Measurements from ENCODE around the gene EPS8.
"Not testable (repeated sequence)": the region's sequence is repeated elsewhere in the genome, so short reads cannot be mapped to it uniquely, and the experiment has no call there.

Gene EPS8

GRCh38 chr12:15752785-15753184 is 36.4 kb downstream of the EPS8 start:
- DNase-seq = no peak

- no peak for DNase-seq
These were observed 37.4 kb downstream of the EPS8 start for GRCh38 chr12:15751741-15752140.

GRCh38 chr12:15749937-15750336 is 39.3 kb downstream of the EPS8 start:
- no peak for DNase-seq

- not testable (repeated sequence) for DNase-seq
These were observed 47.3 kb downstream of the EPS8 start for GRCh38 chr12:15741870-15742269.

DNA sequence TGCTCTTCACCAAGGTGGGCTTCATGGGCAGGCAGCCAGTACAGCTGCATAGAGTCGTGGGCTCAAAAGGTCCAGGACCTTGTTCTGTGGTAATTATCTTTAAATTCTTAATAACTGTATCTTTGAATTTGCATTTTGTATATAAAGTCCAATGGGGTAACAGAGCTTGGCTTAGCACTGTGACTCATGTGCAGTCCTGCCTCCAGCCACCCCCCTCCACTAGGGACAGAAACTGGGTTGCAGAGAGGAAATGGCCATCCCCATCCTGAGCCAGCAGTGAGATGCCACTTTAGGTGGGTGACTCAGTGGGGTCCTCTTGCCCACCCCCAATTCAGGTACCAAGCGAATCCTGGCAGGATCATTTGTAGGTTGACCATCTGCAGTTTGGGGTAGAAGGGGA is 48.1 kb downstream of the EPS8 start:
- no peak for DNase-seq

DNA sequence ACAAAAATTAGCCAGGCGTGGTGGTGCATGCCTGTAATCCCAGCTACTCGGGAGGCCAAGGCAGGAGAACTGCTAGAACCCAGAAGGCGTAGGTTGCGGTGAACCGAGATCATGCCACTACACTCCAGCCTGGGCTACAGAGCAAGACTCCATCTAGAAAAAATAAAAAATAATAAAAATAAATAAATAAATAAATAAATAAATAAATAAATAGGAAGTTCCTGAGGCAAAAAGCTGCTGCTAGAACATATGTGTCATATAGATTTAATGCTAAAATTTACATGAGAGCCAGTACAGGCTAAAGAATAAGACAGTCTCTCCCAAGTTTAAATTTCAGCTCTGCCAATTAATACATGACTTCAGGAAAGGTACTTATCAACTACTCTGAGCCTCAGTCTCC is 48.8 kb downstream of the EPS8 start:
- not testable (repeated sequence) for DNase-seq

GRCh38 chr12:15738438-15739015 is 50.7 kb downstream of the EPS8 start:
- no peak for DNase-seq

DNA sequence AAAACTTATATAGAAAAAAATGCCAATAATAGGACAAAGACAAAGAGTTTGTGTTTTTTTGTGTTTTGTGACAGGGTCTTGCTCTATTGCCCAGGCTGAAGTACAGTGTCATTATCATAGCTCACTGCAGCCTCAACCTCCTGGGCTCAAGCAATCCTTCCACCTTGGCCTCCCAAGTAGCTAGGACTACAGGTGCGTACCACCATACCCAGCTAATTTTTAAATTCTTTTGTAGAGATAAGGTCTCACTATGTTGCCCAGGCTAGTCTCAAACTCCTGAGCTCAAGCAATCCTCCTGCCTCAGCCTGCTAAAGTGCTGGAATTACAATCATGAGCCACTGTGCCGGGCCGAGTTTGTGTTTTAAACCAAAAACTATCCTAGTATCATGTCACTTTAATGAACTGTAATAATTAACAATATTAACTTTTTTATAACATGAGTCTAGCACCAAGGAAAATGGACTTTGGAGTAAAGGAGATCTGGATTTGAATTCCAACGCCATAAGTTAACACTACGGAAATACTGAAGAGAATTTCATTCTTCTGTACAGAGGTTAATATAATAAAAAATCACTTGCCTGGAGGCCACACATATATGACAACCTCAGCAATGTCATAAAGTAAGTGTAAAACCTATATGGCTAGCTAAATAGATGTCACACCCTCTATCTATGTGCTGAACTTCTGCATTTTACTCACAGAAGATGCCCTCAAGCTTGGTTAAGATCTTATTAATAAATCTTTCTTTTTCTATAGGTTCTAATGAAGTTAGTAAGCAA is 53.2 kb downstream of the EPS8 start:
- DNase-seq = no peak

- no peak for DNase-seq
These were observed 56.1 kb downstream of the EPS8 start for GRCh38 chr12:15733136-15733535.

GRCh38 chr12:15732341-15733061 is 56.7 kb downstream of the EPS8 start:
- no peak for DNase-seq

GRCh38 chr12:15731940-15732339 is 57.2 kb downstream of the EPS8 start:
- DNase-seq = no peak

DNA sequence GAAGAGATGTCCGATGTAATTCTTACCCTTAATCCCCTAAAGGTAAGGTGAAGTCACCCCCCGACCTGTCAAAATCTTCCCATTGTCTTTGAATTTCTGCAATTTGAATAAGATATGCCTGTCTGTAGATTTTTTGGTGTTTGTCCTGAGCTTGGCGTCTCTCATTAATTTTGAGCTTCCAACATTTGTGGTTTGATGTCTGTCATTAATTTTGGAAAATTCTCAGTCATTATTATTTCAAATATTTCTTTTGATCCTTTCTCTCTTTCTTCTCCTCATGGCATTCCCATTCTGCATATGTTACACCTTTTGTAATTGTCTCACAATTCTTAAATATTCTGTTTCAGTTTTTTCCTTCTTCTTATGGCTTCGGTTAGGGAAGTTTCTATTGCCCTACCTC is 60.1 kb downstream of the EPS8 start:
- DNase-seq = no peak

- peak; percentile 51 for DNase-seq
These were observed 61.0 kb downstream of the EPS8 start for GRCh38 chr12:15728118-15728598.

DNA sequence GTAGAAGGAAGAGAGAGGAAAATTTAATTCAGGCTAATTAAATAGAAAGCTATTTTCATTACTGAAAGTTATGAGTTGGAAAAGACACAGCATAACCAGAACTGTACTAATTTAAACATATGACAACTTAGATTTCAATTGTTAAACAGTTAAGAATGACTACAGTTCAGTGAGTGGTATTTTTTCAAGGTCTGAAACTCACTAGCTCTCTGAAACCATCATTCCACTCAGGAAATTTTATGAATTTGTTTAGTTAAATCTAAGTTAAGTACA is 62.4 kb downstream of the EPS8 start:
- no peak for DNase-seq

GRCh38 chr12:15726027-15726877 is 62.9 kb downstream of the EPS8 start:
- no peak for DNase-seq

DNA sequence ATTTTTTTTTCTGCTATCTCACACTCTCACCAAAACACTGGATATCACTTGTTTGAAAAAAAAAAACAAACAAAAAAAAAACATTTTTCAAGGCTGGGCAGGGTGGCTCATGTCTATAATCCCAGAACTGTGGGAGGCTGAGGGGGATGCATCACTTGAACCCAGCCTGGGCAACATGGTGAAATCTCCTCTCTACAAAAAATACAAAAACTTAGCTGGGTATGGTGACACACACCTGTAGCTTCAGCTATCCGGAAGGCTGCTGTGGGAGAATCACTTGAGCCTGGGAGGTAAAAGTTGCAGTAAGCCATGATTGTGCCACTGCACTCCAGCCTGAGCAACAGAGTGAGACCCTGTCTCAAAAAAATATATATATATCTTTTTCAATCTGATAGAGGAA is 66.2 kb downstream of the EPS8 start:
- no peak for DNase-seq

- no peak for DNase-seq
These were observed 67.7 kb downstream of the EPS8 start for GRCh38 chr12:15721316-15722115.

- no peak for DNase-seq
These were observed 68.9 kb downstream of the EPS8 start for GRCh38 chr12:15720295-15720694.

GRCh38 chr12:15719230-15719629 is 70.0 kb downstream of the EPS8 start:
- no peak for DNase-seq

GRCh38 chr12:15717940-15718567 is 71.1 kb downstream of the EPS8 start:
- DNase-seq = no peak

DNA sequence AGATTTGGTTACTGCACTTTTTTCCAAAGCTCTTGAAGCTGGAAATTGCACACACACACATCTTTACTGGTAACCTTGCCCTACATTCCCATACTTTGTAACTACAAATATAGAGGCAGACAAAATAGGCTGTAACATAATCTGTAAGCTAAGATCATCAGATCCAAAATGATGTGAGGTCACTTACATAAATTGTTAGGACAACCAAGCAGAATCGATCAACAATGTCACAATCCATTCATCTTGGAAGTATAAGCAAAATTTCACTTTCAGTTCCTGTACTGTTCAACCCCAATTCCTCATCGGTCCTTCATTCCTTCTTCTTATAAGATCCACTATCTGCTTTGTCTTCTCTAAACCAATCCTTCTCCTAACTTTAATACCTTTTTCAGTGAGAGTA is 72.6 kb downstream of the EPS8 start:
- no peak for DNase-seq

GRCh38 chr12:15714256-15714655 is 74.9 kb downstream of the EPS8 start:
- no peak for DNase-seq
